GM23338 (cell line): ENCODE measurements around the gene BLACAT1. TPM values are rescaled to one million over a fixed set of nuclear protein-coding genes. Genes with fewer than 3 reads are reported as not detected.
A peak's percentile ranks its signal among the peaks of the same experiment; 100 is the strongest.

Experiments used
- ATAC-seq: fragments of 200-7000 bp; cut with Tn5 transposase; 3 replicates; pipeline ENCODE4 v1.9.1; 2020
- DNase-seq: peaks from one replicate; pipeline ENCODE4 v3.0.0-alpha.2; 2015; ENCODE audit warnings: low spot score
- H2AFZ ChIP-seq: fragments of 200-600 bp; sonication (generic); 2 replicates; pipeline ENCODE4 v1.8.0; 2016; ENCODE audit warnings: antibody characterized with exemption, mild to moderate bottlenecking, moderate library complexity
- H3F3A ChIP-seq: fragments of 200-600 bp; sonication (generic); replicated peaks from 2 replicates; pipeline ENCODE4 v1.8.0; 2017; ENCODE audit warnings: antibody characterized with exemption, mixed run types, low read depth
- H3K27ac ChIP-seq: fragments of 200-600 bp; sonication (generic); 2 replicates; pipeline ENCODE4 v1.6.1; 2016; ENCODE audit warnings: low read depth
- H3K27me3 ChIP-seq: fragments of 200-600 bp; sonication (generic); 2 replicates; pipeline ENCODE4 v1.8.0; 2016; ENCODE audit warnings: mild to moderate bottlenecking, mixed run types, moderate library complexity; ENCODE audit not compliant: insufficient read depth
- H3K36me3 ChIP-seq: fragments of 200-600 bp; sonication (generic); 2 replicates; pipeline ENCODE4 v1.8.0; 2016; ENCODE audit warnings: mild to moderate bottlenecking; ENCODE audit not compliant: insufficient read depth
- H3K4me1 ChIP-seq: fragments of 200-600 bp; sonication (generic); 2 replicates; pipeline ENCODE4 v1.8.0; 2016; ENCODE audit warnings: mild to moderate bottlenecking, moderate library complexity; ENCODE audit not compliant: insufficient read depth
- H3K4me2 ChIP-seq: fragments of 200-600 bp; sonication (generic); 2 replicates; pipeline ENCODE4 v1.7.1; 2017; ENCODE audit warnings: mixed run types
- H3K4me3 ChIP-seq: fragments of 200-600 bp; sonication (generic); 2 replicates; pipeline ENCODE4 v1.6.1; 2016; ENCODE audit warnings: mixed run types
- H3K79me2 ChIP-seq: fragments of 200-600 bp; sonication (generic); replicated peaks from 2 replicates; pipeline ENCODE4 v1.8.0; 2017; ENCODE audit warnings: mild to moderate bottlenecking; ENCODE audit not compliant: insufficient read depth
- H3K9me2 ChIP-seq: fragments of 200-600 bp; sonication (generic); 2 replicates; pipeline ENCODE4 v1.8.0; 2017; ENCODE audit not compliant: insufficient read depth
- H4K20me1 ChIP-seq: fragments of 200-600 bp; sonication (generic); replicated peaks from 2 replicates; pipeline ENCODE4 v1.8.0; 2017; ENCODE audit warnings: mild to moderate bottlenecking; ENCODE audit not compliant: insufficient read depth
- H3K27ac Mint-ChIP-seq: 2 replicates; pipeline ENCODE4 v1.8.0; 2020; ENCODE audit warnings: inconsistent platforms, mild to moderate bottlenecking, moderate library complexity, mixed read lengths
- H3K27me3 Mint-ChIP-seq: 3 replicates; pipeline ENCODE4 v1.8.0; 2022; ENCODE audit warnings: low read depth, mild to moderate bottlenecking, moderate library complexity, mixed read lengths, inconsistent platforms; ENCODE audit not compliant: insufficient read depth, poor library complexity
- H3K36me3 Mint-ChIP-seq: 3 replicates; pipeline ENCODE4 v1.8.0; 2021; ENCODE audit warnings: low read depth, mild to moderate bottlenecking, inconsistent platforms, moderate library complexity, mixed read lengths
- H3K4me1 Mint-ChIP-seq: 3 replicates; pipeline ENCODE4 v1.8.0; 2020; ENCODE audit warnings: mild to moderate bottlenecking, inconsistent platforms, mixed read lengths
- H3K4me3 Mint-ChIP-seq: 3 replicates; pipeline ENCODE4 v1.8.0; 2021; ENCODE audit warnings: moderate library complexity, mild to moderate bottlenecking, inconsistent platforms, mixed read lengths
- H3K9me3 Mint-ChIP-seq: 3 replicates; pipeline ENCODE4 v1.8.0; 2020; ENCODE audit warnings: moderate library complexity, mild to moderate bottlenecking, inconsistent platforms, mixed read lengths
- ETS1 ChIP-seq: IDR thresholded peaks from 2 replicates; pipeline ENCODE4 v1.6.1; 2016; ENCODE audit warnings: antibody characterized with exemption
- EZH2 ChIP-seq: fragments of 200-600 bp; sonication (generic); IDR thresholded peaks from one replicate; pipeline ENCODE4 v1.8.0; 2017; ENCODE audit warnings: antibody characterized with exemption, mild to moderate bottlenecking, low read depth; ENCODE audit not compliant: unreplicated experiment
- EZH2phosphoT487 ChIP-seq: fragments of 200-600 bp; sonication (generic); IDR thresholded peaks from one replicate; pipeline ENCODE4 v1.8.1; 2018; ENCODE audit warnings: antibody characterized with exemption; ENCODE audit not compliant: unreplicated experiment
- NANOG ChIP-seq: IDR thresholded peaks from 2 replicates; pipeline ENCODE4 v1.6.1; 2016; ENCODE audit warnings: antibody characterized with exemption, borderline replicate concordance
- POLR2AphosphoS5 ChIP-seq: IDR thresholded peaks from 2 replicates; pipeline ENCODE4 v1.6.1; 2016; ENCODE audit warnings: antibody characterized with exemption, low read depth
- STAT1 ChIP-seq: IDR thresholded peaks from one replicate; pipeline ENCODE4 v1.6.1; 2016; ENCODE audit warnings: antibody characterized with exemption; ENCODE audit not compliant: unreplicated experiment
- ZNF114 ChIP-seq: fragments of 250-450 bp; sonication (Bioruptor Pico); IDR thresholded peaks from 2 replicates; pipeline ENCODE4 v1.5.0; 2020; ENCODE audit warnings: mild to moderate bottlenecking, moderate library complexity
- ZNF331 ChIP-seq: fragments of 250-450 bp; sonication (Bioruptor Pico); IDR thresholded peaks from 2 replicates; pipeline ENCODE4 v1.5.0; 2020; ENCODE audit warnings: low read depth, mild to moderate bottlenecking, moderate library complexity
- polyA plus RNA-seq: library from polyadenylated mRNA; unstranded; fragments of >200 nt; fragmentation: Nextera tagmentation; extraction: Ambion mirVana; gene quantifications from 2 replicates; pipeline ENCODE4 v1.2.1, GENCODE V29; 2016
- total RNA-seq: library from RNA; depleted of rRNA; stranded (reverse); fragments of >200 nt; shearing (Covaris generic); gene quantifications from 2 replicates; pipeline ENCODE4 v1.2.3, GENCODE V29; 2014
- TF ChIP-seq, protein P1 (sequence below): IDR thresholded peaks from one replicate; pipeline ENCODE4 v1.6.1; 2018; ENCODE audit warnings: antibody characterized with exemption; ENCODE audit not compliant: unreplicated experiment

BLACAT1 gene
- total and polyA plus RNA-seq, 2 experiments from 2014 or later, result 1.6 to 6.2 TPM

DNA sequence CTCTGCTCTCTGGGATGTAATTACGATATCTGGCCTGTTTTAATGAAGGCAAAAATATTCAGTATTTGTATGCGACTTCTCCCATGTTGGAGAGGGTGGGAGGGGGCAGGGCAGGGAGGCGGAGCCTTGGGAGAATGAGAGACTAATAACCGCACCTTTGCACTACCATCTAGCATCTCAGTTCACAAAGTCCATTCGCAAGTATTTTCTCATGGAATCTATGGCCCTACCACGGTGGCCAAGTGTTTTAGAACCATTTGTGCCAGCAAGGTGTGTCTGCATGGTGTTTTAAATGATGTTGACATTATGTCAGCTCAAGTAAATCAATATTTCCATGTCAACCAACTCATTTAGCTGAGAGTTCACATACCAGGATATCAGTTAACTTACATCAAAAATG, 14.3 kb upstream of the BLACAT1 start (continued):
- TF ChIP-seq ZNF114 (CRISPR knock-in tag), result no peak
- TF ChIP-seq ZNF331 (CRISPR knock-in tag), result no peak
- no peak for TF ChIP-seq NANOG
- no peak for TF ChIP-seq ETS1

DNA sequence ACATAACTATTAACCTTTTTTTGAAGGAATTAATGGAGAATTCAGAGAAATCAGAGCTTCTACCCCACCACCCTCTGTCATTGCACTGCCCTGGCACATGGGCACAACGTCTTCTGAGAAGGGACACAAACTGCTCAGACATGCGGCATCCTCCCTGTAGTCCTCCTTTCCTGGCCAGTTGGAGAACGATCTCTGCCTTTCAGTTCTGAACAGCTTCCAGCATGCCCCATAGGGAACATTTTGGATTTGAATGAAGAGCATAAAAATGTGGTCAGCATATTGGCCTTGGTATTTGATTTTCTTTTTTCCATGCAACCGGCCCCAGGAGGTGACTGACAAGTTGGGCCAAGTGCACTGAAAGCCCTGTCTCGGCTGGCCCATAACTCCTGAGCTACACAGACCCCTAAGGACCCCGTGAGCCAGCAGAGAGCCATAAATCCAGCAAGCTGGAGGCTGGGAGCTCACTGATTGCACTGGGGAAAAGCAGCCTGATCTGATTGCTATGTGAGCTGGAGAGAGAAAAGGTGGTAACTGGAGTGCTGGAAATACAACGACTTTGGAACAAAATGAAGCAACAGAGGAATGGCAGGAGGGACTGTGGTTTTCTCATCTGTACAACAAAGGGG, 10.9 kb upstream of the BLACAT1 start:
- H3K9me3 Mint-ChIP-seq, result no peaks in the 10 kb centered on the region
- ATAC-seq, result peak; percentile 29; the same call in 2 of the 3 replicates

More for the DNA sequence above, 10.9 kb upstream of the BLACAT1 start:
- Histone ChIP-seq H3K4me3 (no peak overlapping the region), H3K9me2 (no peaks in the 10 kb centered on the region), H3K79me2 (no peaks in the 10 kb centered on the region), H3K27ac (no peak overlapping the region), H3F3A (peaks cover 7% of the 10 kb centered on the region; the same call in 1 of the 2 replicates), H3K4me2 (no peak overlapping the region), H2AFZ (peak overlapping the region; percentile 63; the same call in 1 of the 2 replicates), H4K20me1 (no peaks in the 10 kb centered on the region), H3K4me1 (peaks cover 20% of the 10 kb centered on the region), H3K36me3 (no peaks in the 10 kb centered on the region), H3K27me3 (no peaks in the 10 kb centered on the region; the same call in 1 of the 2 replicates)
- no peak for DNase-seq
- Mint-ChIP-seq H3K27me3 (peaks cover 10% of the 10 kb centered on the region), H3K4me3 (no peak overlapping the region; the same call in 2 of the 3 replicates), H3K36me3 (no peaks in the 10 kb centered on the region), H3K4me1 (peaks cover 10% of the 10 kb centered on the region), H3K27ac (no peak overlapping the region)
- TF ChIP-seq EZH2 (no peak), POLR2AphosphoS5 (no peak), ZNF331 (CRISPR knock-in tag) (no peak), STAT1 (no peak), EZH2phosphoT487 (no peak), ETS1 (no peak)
- TF ChIP-seq, protein P1, sequence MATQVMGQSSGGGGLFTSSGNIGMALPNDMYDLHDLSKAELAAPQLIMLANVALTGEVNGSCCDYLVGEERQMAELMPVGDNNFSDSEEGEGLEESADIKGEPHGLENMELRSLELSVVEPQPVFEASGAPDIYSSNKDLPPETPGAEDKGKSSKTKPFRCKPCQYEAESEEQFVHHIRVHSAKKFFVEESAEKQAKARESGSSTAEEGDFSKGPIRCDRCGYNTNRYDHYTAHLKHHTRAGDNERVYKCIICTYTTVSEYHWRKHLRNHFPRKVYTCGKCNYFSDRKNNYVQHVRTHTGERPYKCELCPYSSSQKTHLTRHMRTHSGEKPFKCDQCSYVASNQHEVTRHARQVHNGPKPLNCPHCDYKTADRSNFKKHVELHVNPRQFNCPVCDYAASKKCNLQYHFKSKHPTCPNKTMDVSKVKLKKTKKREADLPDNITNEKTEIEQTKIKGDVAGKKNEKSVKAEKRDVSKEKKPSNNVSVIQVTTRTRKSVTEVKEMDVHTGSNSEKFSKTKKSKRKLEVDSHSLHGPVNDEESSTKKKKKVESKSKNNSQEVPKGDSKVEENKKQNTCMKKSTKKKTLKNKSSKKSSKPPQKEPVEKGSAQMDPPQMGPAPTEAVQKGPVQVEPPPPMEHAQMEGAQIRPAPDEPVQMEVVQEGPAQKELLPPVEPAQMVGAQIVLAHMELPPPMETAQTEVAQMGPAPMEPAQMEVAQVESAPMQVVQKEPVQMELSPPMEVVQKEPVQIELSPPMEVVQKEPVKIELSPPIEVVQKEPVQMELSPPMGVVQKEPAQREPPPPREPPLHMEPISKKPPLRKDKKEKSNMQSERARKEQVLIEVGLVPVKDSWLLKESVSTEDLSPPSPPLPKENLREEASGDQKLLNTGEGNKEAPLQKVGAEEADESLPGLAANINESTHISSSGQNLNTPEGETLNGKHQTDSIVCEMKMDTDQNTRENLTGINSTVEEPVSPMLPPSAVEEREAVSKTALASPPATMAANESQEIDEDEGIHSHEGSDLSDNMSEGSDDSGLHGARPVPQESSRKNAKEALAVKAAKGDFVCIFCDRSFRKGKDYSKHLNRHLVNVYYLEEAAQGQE, result no peak
